ENCODE results near the gene CFAP97D2. TPM values are rescaled to one million over a fixed set of nuclear protein-coding genes. Genes with fewer than 3 reads are reported as not detected.

The CFAP97D2 gene
- polyA plus RNA-seq, 1 of the 3 experiments (the other 2 are of a cell fraction): not detected

- Histone ChIP-seq H3K9me2 (no peaks in the 10 kb centered on the region), H3F3A (replicated peaks; ENCODE audit: insufficient read depth) (peaks cover 5% of the 10 kb centered on the region), H3K9ac (no peak overlapping the region), H3K4me3 (ENCODE audit: low read depth in 2 of 2, low read length in 1 of 2) (no peak overlapping the region; a peak in 1 of 4 replicates), H2AFZ (ENCODE audit: low read depth) (0 out of 2 replicates have a peak overlapping the region, but pooled peaks have one; percentile 12), H3K9me3 (no peaks in the 10 kb centered on the region), H4K20me1 (ENCODE audit: insufficient read depth) (no peaks in the 10 kb centered on the region), H3K79me2 (ENCODE audit: insufficient read depth) (no peaks in the 10 kb centered on the region), H3K27ac (ENCODE audit: low read depth in 2 of 2, low read length in 1 of 2) (peak overlapping the region in 1 of 2 experiments; percentile 31; a peak in 1 of 4 replicates), H3K36me3 (replicated peaks in 1 of 2; ENCODE audit: control insufficient read depth in 1 of 2, insufficient read depth in 2 of 2, low read length in 1 of 2) (no peaks in the 10 kb centered on the region), H3K4me1 (ENCODE audit: control insufficient read depth in 1 of 2, insufficient read depth in 2 of 2, low read depth in 1 of 2, low read length in 1 of 2) (peaks cover 0 to 15% of the 10 kb centered on the region in 2 experiments; a peak in 1 of 4 replicates), H3K4me2 (no peak overlapping the region), H3K27me3 (ENCODE audit: insufficient read depth) (no peaks in the 10 kb centered on the region; the same call in 1 of the 2 replicates)
- POLR2A ChIA-PET: no interaction called here
- peak; percentile 88 for DNase-seq
- CTCF ChIA-PET: interaction anchor here (0.6 to 1.7 kb wide), 26 partner anchors 9 to 502 kb away, joined by 3 to 10 read pairs (median 3); no protein-coding TSS in a partner anchor
- WGBS (ENCODE audit: low lambda C conversion rate): 7% methylated on average over 19 of the region's 19 CpGs
- TF ChIP-seq FOXM1 (IDR thresholded peaks at IDR 0.05; ENCODE audit: low read depth): no peak
- TF ChIP-seq CHD2 (IDR thresholded peaks at IDR 0.05; ENCODE audit: low read length, partially characterized antibody): peak; percentile 55
- TF ChIP-seq, protein P1, sequence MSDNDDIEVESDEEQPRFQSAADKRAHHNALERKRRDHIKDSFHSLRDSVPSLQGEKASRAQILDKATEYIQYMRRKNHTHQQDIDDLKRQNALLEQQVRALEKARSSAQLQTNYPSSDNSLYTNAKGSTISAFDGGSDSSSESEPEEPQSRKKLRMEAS (IDR thresholded peaks at IDR 0.05; ENCODE audit: low read depth): no peak
- no peak for TF ChIP-seq TCF12 (IDR thresholded peaks at IDR 0.05)
- TF ChIP-seq MEF2A (IDR thresholded peaks at IDR 0.05; ENCODE audit: borderline replicate concordance, low read depth): no peak
- peak; percentile 94 for TF ChIP-seq SMC3 (IDR thresholded peaks at IDR 0.05; ENCODE audit: low read depth, low read length)
- TF ChIP-seq, protein P2, sequence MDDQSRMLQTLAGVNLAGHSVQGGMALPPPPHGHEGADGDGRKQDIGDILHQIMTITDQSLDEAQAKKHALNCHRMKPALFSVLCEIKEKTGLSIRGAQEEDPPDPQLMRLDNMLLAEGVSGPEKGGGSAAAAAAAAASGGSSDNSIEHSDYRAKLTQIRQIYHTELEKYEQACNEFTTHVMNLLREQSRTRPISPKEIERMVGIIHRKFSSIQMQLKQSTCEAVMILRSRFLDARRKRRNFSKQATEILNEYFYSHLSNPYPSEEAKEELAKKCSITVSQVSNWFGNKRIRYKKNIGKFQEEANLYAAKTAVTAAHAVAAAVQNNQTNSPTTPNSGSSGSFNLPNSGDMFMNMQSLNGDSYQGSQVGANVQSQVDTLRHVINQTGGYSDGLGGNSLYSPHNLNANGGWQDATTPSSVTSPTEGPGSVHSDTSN (IDR thresholded peaks at IDR 0.05): no peak
- TF ChIP-seq SIN3A (IDR thresholded peaks at IDR 0.05; ENCODE audit: borderline replicate concordance, low read depth, low read length): no peak
- no peak for TF ChIP-seq FOXJ3 (CRISPR knock-in tag; IDR thresholded peaks at IDR 0.05)
- TF ChIP-seq, protein P3, sequence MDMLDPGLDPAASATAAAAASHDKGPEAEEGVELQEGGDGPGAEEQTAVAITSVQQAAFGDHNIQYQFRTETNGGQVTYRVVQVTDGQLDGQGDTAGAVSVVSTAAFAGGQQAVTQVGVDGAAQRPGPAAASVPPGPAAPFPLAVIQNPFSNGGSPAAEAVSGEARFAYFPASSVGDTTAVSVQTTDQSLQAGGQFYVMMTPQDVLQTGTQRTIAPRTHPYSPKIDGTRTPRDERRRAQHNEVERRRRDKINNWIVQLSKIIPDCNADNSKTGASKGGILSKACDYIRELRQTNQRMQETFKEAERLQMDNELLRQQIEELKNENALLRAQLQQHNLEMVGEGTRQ (IDR thresholded peaks at IDR 0.05; ENCODE audit: borderline replicate concordance, low read depth, low read length): no peak
- no peak; the same call in 1 of the 2 replicates for TF ChIP-seq MXI1 (IDR thresholded peaks at IDR 0.05; ENCODE audit: low read depth, low read length)
- TF ChIP-seq RCOR1 (IDR thresholded peaks at IDR 0.05; ENCODE audit: low read length): peak; percentile 43; the same call in 1 of the 2 replicates
- TF ChIP-seq GABPA (IDR thresholded peaks at IDR 0.05; ENCODE audit: low read depth): no peak
- TF ChIP-seq RFX5 (IDR thresholded peaks at IDR 0.05; ENCODE audit: low read length): no peak
- no peak for TF ChIP-seq TAF1 (IDR thresholded peaks at IDR 0.05; ENCODE audit: borderline replicate concordance, low read depth, low read length)
- TF ChIP-seq JUND (IDR thresholded peaks at IDR 0.05): no peak
- TF ChIP-seq IRF3 (IDR thresholded peaks at IDR 0.05; ENCODE audit: low read depth, low read length): no peak
- peak in 1 of 2 experiments; percentile 47; a peak in 2 of 4 replicates for TF ChIP-seq EP300 (IDR thresholded peaks at IDR 0.05; ENCODE audit: borderline replicate concordance in 1 of 2, low read depth in 1 of 2, low read length in 1 of 2)
- TF ChIP-seq, protein P4, sequence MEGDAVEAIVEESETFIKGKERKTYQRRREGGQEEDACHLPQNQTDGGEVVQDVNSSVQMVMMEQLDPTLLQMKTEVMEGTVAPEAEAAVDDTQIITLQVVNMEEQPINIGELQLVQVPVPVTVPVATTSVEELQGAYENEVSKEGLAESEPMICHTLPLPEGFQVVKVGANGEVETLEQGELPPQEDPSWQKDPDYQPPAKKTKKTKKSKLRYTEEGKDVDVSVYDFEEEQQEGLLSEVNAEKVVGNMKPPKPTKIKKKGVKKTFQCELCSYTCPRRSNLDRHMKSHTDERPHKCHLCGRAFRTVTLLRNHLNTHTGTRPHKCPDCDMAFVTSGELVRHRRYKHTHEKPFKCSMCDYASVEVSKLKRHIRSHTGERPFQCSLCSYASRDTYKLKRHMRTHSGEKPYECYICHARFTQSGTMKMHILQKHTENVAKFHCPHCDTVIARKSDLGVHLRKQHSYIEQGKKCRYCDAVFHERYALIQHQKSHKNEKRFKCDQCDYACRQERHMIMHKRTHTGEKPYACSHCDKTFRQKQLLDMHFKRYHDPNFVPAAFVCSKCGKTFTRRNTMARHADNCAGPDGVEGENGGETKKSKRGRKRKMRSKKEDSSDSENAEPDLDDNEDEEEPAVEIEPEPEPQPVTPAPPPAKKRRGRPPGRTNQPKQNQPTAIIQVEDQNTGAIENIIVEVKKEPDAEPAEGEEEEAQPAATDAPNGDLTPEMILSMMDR (IDR thresholded peaks at IDR 0.05): peak; percentile 85
- TF ChIP-seq RXRA (IDR thresholded peaks at IDR 0.05; ENCODE audit: borderline replicate concordance, low read depth): no peak
- TF ChIP-seq RAD21 (IDR thresholded peaks at IDR 0.05; ENCODE audit: low read length): peak; percentile 100
- TF ChIP-seq ZBTB33 (IDR thresholded peaks at IDR 0.05; ENCODE audit: borderline replicate concordance, low read depth): no peak
These were observed 47.8 kb downstream of the CFAP97D2 start for GRCh38 chr13:114226699-114227323.
